Kasumi-1 (cell line): ENCODE data around the gene FAM20C.
"Not testable (repeated sequence)": the region's sequence is repeated elsewhere in the genome, so short reads cannot be mapped to it uniquely, and the experiment has no call there.

Experiments used
- DNase-seq, 2 experiments: peaks; one replicate each; lab custom pipeline; 2025; lab: John Stamatoyannopoulos, UW

FAM20C gene

GRCh38 chr7:191105-191980, 1.0 kb upstream of the FAM20C start:
- peak; percentile 1 to 21 for DNase-seq

DNA sequence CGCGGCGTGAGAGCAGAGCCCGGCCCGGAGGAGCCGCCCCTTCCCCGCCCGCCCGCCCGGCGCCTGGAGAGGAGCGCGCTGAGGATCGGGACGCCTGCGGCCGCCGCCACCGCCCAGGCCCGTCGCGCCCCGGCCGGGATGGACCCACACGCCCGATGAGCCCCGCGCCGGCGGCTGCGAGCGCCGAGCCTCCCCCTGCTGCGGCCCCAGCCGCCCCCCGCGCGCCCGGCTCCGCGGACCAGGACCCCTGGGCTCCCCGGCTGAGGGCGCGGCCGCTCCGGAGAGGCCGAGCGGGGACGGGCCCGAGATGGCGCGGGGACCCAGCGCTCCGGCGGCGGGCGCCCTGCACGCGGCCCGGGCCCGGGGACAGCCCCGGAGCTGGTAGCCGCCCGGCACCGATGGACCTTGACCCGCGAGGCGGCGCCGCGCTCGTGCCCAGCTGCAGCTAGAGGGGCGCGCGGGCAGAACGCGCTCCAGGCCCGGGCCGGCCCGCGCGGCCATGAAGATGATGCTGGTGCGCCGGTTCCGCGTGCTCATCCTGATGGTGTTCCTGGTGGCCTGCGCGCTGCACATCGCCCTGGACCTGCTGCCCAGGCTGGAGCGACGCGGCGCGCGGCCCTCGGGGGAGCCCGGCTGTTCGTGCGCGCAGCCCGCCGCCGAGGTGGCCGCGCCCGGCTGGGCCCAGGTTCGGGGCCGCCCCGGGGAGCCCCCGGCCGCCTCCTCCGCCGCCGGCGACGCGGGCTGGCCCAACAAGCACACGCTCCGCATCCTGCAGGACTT, 520 bp downstream of the FAM20C start:
- no peak for DNase-seq

DNA sequence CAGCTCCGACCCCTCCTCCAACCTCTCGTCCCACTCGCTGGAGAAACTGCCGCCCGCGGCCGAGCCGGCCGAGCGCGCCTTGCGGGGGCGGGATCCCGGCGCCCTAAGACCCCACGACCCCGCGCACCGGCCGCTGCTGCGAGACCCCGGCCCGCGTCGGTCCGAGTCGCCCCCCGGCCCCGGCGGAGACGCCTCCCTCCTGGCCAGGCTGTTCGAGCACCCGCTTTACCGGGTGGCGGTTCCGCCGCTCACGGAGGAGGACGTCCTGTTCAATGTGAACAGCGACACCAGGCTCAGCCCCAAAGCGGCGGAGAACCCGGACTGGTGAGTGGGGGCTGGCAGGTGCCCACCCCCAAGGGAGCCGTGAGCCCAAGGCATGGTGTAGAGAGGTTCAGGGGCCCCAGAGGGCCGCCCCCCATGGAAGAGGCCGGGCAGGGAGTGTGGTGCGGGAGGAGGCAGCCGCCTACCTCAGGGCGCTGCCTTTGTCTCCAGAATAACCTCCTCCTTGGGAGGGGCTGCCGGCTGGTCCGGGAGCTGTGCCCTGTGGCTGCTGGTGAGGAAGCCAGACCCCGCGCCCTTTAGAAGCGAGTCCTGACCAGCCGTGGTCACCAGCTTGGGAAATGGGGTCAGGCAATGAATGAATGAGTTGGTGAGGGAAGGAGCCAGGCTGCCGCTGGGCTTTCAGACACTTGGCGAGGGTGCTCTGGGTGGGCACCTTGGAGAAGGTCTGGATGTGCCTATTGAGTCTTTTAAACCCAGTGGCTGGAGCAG, 1.3 kb downstream of the FAM20C start:
- no peak for DNase-seq

DNA sequence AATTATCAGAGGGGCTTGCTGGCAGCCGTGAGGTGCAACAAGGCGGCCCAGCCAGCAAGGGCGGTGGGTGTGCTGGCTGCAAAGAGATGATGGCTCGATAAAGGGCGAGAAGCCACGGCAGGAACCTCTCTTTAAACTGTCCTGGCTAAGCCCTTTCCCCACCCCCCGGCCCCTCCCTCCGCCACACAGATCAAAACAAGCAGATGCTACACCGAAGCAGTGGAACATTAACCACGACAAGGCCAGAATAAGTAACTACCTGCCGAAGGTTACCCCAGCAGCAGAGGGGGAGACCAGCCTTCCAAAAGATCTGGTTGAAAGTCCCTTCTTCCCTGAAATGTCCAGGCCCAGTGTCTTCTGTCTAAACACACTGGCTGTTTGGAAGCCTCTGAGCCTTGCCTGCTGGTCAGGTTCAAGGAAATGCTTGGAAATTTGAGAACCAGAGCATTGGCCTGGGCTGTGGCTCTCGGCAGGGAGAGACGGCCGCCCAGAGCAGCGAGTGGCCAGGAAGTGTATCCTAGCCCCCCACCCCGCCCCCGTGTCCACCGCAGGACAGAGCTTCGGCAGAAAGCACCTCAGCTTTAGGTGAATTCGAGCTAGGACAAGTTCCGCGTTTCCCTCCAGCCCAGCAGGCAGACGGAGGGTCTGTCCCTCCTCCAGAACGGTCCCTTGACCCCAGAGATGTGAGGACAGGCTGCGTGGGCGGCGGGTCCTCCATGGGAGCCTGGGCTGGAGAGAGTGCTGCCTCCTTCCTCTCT, 2.1 kb downstream of the FAM20C start:
- DNase-seq, result no peak

GRCh38 chr7:195010-195829, 2.8 kb downstream of the FAM20C start:
- no peak for DNase-seq

DNA sequence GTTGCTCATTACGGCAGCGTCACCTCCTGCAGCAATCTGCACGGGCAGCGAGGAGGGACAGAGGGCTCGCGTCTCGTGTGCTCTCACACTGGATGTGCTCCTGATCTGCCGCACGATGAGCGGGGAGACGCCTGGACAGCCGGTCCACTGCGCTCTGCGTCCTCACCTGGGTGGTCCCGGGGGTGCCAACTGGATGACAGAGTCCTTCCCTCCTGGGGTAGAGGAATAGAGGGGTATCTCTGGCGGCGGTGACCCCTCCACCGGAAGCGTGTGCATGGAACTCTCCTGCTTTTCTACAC, 3.4 kb downstream of the FAM20C start:
- no peak for DNase-seq

DNA sequence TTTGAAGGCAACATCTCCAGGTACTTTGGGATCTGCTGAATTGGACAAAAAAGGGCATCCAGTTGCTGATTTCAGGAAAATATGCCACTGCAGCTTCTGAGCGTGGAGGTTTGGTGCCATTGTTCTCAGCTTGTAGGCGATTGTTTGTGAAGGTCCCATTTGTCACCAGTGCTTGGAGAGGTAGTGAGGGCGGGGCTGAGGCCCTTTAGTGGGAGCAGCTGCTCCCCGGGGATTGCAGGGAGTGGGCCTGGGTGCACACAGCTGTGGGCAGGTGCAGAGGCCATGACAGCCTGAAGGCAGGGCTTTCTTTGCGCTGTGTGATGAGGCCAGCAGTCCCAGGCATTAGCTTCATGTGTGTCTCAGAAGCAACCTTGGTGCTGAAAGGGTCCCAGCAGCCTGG, 3.9 kb downstream of the FAM20C start:
- no peak for DNase-seq

DNA sequence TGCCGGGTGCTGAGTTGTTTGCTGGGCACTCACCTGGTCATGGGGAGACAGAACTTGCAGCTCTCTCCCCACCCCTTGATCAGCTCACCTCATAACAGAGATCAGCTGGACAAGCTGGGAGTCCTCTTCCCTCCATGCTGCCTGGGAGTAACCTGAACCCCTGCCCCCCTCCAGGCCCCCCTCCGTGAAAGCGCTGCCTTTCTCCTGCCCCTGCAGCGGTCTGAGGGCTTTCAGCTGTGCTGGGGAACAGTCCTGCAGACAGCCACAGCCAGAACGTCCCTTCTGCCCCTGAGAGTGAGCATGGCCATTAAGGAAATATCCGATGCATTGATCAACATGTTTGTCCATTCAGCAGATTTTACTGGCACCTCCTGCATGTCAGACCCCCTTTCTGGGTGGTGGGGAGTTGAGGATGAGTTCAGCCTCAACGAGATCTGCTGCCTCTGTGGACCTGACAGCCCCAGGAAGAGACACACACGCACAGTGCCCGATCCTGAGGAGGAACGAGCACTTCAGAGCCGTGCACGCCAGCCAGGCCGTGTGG, 4.5 kb downstream of the FAM20C start:
- no peak for DNase-seq

DNA sequence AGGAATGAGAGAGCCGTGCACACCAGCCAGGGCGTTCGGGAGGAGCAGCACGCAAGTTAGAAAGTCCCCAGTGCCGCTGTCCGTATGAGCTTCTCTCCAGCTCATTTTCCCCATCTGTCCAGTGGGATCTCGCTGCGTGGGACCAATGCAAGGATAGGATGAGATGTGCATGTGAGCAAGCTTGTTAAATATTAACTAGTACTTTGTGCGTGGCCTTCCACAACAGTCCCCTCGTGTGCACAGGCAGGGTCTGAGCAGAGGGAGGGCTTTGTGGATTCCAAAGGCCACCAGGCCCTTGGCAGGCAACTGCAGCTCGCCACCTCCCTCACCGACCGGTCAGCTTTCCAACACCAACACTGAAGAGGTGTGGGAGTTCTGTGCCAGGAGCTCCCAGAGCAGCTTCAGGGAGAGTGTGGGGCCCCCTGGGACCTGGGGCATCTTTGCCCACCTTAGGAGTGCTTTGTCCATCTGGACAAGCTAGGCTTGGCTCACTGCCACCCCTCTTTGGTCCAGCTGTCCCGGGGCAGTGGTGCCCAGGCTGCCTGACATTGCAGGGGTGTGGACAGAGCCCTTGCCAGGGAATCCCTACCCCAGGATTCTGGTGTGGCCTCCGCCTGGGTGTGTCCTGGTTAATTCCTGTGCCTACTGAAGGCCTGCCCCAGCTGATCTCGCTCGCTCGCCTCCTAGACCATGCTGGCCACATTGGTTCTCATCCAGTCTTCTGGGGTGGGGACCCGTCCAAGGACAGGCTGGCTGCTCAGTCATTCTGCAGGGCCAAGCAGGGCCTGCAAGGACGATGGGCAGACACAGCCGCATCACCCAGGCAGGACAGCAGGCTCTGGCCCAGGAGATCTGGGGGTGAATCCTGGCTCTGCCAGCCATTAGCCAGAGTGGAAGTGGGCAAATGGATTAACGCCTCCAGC, 5.3 kb downstream of the FAM20C start:
- no peak for DNase-seq

DNA sequence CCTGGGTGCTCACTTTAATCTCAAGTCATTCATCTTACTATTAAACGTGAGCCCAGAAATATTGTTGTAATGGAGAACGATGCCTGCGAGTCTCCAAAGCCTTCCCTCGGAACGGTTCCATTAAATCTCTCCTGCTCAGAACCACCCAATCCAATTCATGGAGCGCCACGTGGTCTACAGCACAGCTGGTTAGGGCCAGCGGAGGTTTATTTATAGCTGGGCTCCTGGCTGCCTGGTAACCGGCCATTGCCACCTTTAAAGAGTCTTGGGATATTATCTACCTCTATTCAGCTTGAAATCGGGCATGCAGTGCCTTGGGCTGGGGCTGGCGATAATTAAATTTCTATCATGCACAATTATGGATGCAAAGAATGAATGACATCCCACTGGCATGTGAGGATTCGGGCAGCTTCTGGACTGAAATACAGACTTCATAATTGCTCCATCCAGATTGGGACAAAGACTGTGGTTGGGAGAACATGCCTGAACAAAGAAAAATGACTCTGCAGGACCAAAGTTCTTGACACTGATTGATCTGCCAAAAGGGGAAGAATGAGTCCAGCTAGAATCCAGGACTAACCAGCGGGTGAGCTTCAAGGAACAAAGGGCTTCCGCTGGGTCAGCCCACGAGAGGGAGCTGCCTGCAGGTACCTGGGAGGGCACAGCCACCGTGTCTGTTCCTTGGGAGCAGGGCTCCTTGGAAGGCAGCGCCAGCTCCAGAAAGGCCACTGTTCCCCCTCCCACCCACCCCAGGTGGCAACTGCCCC, 7.3 kb downstream of the FAM20C start:
- DNase-seq, result no peak

DNA sequence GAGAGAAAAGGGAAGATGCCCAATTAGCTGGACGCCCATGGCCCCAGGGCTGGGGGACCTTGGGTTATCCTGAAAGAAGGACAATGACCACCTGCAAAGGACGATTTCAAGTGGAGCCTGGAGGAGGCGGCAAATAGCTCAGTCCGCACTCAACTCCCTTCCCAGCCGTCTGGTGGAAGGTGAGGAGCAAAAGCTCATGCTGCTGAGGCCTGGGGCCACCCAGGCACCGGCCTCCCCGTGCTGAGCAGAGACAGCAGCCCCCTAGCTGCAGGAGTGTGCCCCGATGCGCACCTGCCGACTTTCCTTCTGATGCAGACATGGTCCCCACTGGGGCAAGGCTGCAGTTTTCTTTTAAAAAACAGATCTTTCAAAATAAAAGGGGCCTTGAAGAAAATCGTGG, 7.9 kb downstream of the FAM20C start:
- no peak for DNase-seq

DNA sequence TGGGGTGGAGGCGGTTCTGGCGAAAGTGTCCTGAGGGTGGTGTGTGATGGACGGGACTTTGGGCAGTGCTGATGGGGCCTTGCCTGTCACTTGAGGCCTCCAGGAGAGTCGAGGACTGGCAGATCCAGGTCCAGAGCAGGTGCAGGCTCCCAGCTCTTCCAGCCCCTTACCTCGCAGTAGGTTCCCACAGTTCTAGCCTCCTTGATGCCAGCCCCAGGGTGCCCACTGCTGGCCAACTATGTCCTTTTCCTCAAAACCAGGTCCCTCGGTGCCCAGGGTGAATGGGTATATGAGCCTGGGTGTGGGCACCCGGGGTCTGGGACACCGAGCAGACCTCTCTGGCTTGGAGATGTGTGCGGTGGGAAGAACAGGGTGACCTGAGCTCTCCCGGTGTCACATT, 8.3 kb downstream of the FAM20C start:
- no peak for DNase-seq

- DNase-seq, result no peak
These were observed 12.0 kb downstream of the FAM20C start for GRCh38 chr7:204326-204725.

- DNase-seq, result no peak
These were observed 13.0 kb downstream of the FAM20C start for GRCh38 chr7:205115-206010.

GRCh38 chr7:206351-206750, 14.0 kb downstream of the FAM20C start:
- not testable (repeated sequence) for DNase-seq

- no peak for DNase-seq
These were observed 15.2 kb downstream of the FAM20C start for GRCh38 chr7:207418-208129.

- no peak for DNase-seq
These were observed 15.8 kb downstream of the FAM20C start for GRCh38 chr7:208130-208673.
